ENCODE data around the gene ABCA2.

Gene ABCA2

DNA sequence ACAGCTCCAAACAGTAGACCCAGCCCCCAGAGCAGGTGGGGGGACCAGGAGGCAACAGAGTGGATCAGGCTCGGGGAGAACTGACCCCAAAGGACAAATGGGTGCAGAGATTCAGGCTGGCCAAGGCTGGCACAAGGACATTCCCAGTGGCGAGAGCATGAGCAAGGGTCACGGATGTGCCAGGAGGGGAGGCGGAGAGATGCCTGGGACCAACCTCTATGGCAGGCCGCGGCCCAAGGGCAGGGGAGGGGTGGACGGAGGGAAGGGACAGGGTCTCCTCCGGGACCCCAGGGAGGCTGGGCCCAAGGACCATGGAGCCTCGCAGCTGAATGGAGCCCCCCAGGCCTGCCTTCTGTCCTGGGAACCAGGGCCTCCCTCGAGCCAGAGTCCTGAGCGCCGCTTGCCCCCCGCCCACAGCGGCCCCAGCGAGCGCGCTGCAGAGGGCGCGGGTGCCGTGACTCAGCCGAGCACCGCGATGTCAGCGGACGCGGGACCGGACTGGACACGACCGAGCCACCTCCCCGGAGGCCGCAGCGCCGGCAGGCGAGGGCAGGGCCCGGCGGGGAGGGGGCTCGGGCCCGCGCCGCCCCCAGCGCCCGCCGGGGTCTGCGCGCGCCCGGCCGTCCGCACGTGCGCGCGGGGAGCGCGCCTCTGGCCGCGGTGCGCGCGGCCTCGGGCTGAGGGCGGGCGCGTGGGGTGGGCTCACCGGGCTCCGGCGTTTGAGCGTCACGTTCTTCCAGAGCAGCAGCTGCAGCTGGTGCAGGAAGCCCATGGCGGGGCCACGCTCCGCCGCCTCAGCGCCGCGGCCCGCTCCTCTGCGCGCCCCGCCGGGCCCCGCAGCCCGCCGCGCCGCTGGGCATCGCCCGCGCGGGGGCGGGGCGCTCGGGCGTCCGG is at the start of gene ABCA2:
TSS of gene ABCA2 (minus strand) at position 869 of the 894 bp plus-strand sequence. CDS start at position 772, 97 bp downstream.
- no peaks in the 10 kb centered on the region for H3K27me3 ChIP-seq (ENCODE audit: insufficient read depth, low read length)
- no peaks in the 10 kb centered on the region for H3K79me2 ChIP-seq (ENCODE audit: control insufficient read depth, insufficient read depth, low read length, unreplicated experiment)
- H3K36me3 ChIP-seq (ENCODE audit: insufficient read depth, low read length), result no peaks in the 10 kb centered on the region
- peak within 1 kb of the TSS; percentile 77 for H3K4me3 ChIP-seq (ENCODE audit: low read depth, low read length)
- H2AFZ ChIP-seq (ENCODE audit: low read length, unreplicated experiment), result peak within 1 kb of the TSS; percentile 78
- H3K4me1 ChIP-seq (ENCODE audit: control insufficient read depth, insufficient read depth, low read length, unreplicated experiment), result peaks cover 8% of the 10 kb centered on the region
- H3K27ac ChIP-seq (ENCODE audit: low read depth, low read length), result no peak within 1 kb of the TSS

DNA sequence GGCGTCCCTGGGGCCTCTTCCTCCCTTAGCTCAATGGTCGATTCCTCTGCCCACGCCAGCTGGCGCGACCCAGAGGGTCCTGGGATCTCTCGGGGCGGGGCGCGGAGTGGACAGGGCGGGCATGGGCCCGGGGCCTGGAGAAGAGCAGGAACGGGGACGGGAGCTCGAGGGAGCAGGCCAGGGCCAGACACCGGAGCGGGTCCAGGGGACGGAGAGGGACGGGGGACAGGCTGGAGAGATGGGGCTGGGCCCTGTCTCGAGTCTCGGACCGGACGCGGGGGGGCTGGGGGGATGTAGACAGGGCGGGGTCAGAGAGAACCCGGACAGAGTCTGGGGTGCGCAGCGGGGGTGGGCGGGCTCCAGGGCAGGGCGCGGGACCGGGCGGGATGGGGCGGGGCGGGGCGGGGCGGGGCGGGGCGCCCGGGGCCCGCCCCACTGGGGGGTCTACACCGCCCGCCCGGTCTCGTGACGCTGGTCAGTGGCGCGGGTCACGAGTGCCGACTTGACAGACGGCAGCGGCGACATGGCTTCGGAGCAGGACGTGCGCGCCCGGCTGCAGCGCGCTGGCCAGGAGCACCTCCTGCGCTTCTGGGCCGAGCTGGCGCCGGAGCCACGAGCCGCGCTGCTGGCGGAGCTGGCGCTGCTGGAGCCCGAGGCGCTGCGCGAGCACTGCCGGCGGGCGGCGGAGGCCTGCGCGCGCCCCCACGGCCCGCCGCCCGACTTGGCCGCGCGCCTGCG is 49.1 kb upstream of the ABCA2 start, which contains the start of gene UAP1L1:
TSS of gene UAP1L1 (plus strand) at position 508 of the 738 bp plus-strand sequence. CDS start at position 524, 16 bp downstream.
- H2AFZ ChIP-seq (ENCODE audit: low read length, unreplicated experiment), result peak within 1 kb of the TSS; percentile 85
- H3K79me2 ChIP-seq (ENCODE audit: control insufficient read depth, insufficient read depth, low read length, unreplicated experiment), result peaks cover 18% of the 10 kb centered on the region
- H3K27me3 ChIP-seq (ENCODE audit: insufficient read depth, low read length), result no peaks in the 10 kb centered on the region
- peaks cover 5% of the 10 kb centered on the region for H3K4me1 ChIP-seq (ENCODE audit: control insufficient read depth, insufficient read depth, low read length, unreplicated experiment)
- H3K36me3 ChIP-seq (ENCODE audit: insufficient read depth, low read length), result peaks cover 10% of the 10 kb centered on the region; the same call in 1 of the 2 replicates
- no peak within 1 kb of the TSS for H3K27ac ChIP-seq (ENCODE audit: low read depth, low read length)
- peak within 1 kb of the TSS; percentile 93 for H3K4me3 ChIP-seq (ENCODE audit: low read depth, low read length)

DNA sequence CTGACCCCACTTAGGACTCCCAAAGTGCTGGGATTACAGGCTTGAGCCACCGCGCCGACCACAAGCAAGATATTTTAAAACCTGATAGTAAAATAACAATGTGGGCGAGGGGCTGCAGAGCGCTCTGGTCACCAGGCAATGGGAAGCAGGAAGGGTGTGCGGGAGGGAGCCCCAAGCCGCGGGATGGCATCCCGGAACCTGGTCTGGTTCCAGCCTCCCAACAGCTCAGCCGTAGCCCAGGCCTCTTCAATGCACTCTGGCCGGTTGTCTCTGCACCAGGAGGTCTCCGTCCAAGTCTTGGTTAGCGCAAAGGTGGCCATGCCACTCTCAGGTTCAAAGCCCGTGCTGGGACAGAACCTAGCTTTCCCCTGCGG is 48.6 kb upstream of the ABCA2 start:
- H2AFZ ChIP-seq (ENCODE audit: low read length, unreplicated experiment), result peak overlapping the region; percentile 85
- no peak overlapping the region for H3K27ac ChIP-seq (ENCODE audit: low read depth, low read length)

DNA sequence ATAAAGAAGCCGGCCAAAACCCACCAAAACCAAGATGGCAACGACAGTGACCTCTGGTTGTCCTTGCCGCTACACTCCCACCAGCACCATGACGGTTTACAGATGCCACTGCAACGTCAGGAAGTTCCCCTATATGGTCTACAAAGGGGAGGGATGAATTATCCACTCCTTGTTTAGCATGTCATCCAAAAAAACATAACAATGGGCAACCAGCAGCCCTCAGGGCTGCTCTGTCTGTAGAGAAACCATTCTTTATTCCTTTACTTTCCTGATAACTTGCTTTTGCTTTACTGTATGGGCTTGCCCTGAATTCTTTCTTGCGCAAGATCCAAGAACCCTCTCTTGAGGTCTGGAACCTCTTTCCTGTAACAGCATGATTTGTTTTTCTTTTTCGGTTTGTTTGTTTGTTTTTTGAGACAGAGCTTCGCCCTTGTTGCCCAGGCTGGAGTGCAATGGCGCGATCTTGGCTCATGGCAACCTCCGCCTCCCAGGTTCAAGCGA is 47.3 kb upstream of the ABCA2 start:
- Histone ChIP-seq H3K4me3 (ENCODE audit: low read depth, low read length) (no peak overlapping the region), H3K79me2 (ENCODE audit: control insufficient read depth, insufficient read depth, low read length, unreplicated experiment) (peaks cover 18% of the 10 kb centered on the region), H2AFZ (ENCODE audit: low read length, unreplicated experiment) (no peak overlapping the region), H3K27ac (ENCODE audit: low read depth, low read length) (no peak overlapping the region), H3K4me1 (ENCODE audit: control insufficient read depth, insufficient read depth, low read length, unreplicated experiment) (peaks cover 4% of the 10 kb centered on the region), H3K27me3 (ENCODE audit: insufficient read depth, low read length) (no peaks in the 10 kb centered on the region), H3K36me3 (ENCODE audit: insufficient read depth, low read length) (peaks cover 5% of the 10 kb centered on the region; the same call in 1 of the 2 replicates)

More for the DNA sequence above, 48.6 kb upstream of the ABCA2 start:
- H3K4me1 ChIP-seq (ENCODE audit: control insufficient read depth, insufficient read depth, low read length, unreplicated experiment), result peaks cover 4% of the 10 kb centered on the region
- peak overlapping the region; percentile 70 for H3K4me3 ChIP-seq (ENCODE audit: low read depth, low read length)
- no peaks in the 10 kb centered on the region for H3K27me3 ChIP-seq (ENCODE audit: insufficient read depth, low read length)
- peaks cover 6% of the 10 kb centered on the region; the same call in 1 of the 2 replicates for H3K36me3 ChIP-seq (ENCODE audit: insufficient read depth, low read length)
- peaks cover 18% of the 10 kb centered on the region for H3K79me2 ChIP-seq (ENCODE audit: control insufficient read depth, insufficient read depth, low read length, unreplicated experiment)

GRCh38 chr9:137074657-137075274 is 46.7 kb upstream of the ABCA2 start:
- Histone ChIP-seq H2AFZ (ENCODE audit: low read length, unreplicated experiment) (no peak overlapping the region), H3K36me3 (ENCODE audit: insufficient read depth, low read length) (peaks cover 5% of the 10 kb centered on the region; the same call in 1 of the 2 replicates), H3K27ac (ENCODE audit: low read depth, low read length) (no peak overlapping the region), H3K79me2 (ENCODE audit: control insufficient read depth, insufficient read depth, low read length, unreplicated experiment) (peaks cover 18% of the 10 kb centered on the region), H3K4me1 (ENCODE audit: control insufficient read depth, insufficient read depth, low read length, unreplicated experiment) (peaks cover 4% of the 10 kb centered on the region), H3K27me3 (ENCODE audit: insufficient read depth, low read length) (no peaks in the 10 kb centered on the region), H3K4me3 (ENCODE audit: low read depth, low read length) (no peak overlapping the region)

GRCh38 chr9:137073992-137074399 is 46.0 kb upstream of the ABCA2 start:
- Histone ChIP-seq H3K36me3 (ENCODE audit: insufficient read depth, low read length) (peaks cover 2% of the 10 kb centered on the region; the same call in 1 of the 2 replicates), H3K4me1 (ENCODE audit: control insufficient read depth, insufficient read depth, low read length, unreplicated experiment) (peaks cover 4% of the 10 kb centered on the region), H2AFZ (ENCODE audit: low read length, unreplicated experiment) (no peak overlapping the region), H3K27me3 (ENCODE audit: insufficient read depth, low read length) (no peaks in the 10 kb centered on the region), H3K4me3 (ENCODE audit: low read depth, low read length) (no peak overlapping the region), H3K79me2 (ENCODE audit: control insufficient read depth, insufficient read depth, low read length, unreplicated experiment) (peaks cover 10% of the 10 kb centered on the region), H3K27ac (ENCODE audit: low read depth, low read length) (no peak overlapping the region)

- Histone ChIP-seq H3K36me3 (ENCODE audit: insufficient read depth, low read length) (no peaks in the 10 kb centered on the region), H3K79me2 (ENCODE audit: control insufficient read depth, insufficient read depth, low read length, unreplicated experiment) (no peaks in the 10 kb centered on the region), H2AFZ (ENCODE audit: low read length, unreplicated experiment) (no peak overlapping the region), H3K27ac (ENCODE audit: low read depth, low read length) (no peak overlapping the region), H3K27me3 (ENCODE audit: insufficient read depth, low read length) (no peaks in the 10 kb centered on the region), H3K4me1 (ENCODE audit: control insufficient read depth, insufficient read depth, low read length, unreplicated experiment) (no peaks in the 10 kb centered on the region), H3K4me3 (ENCODE audit: low read depth, low read length) (peak overlapping the region; percentile 79)
Observed at GRCh38 chr9:137071282-137071681, 43.2 kb upstream of the ABCA2 start.

DNA sequence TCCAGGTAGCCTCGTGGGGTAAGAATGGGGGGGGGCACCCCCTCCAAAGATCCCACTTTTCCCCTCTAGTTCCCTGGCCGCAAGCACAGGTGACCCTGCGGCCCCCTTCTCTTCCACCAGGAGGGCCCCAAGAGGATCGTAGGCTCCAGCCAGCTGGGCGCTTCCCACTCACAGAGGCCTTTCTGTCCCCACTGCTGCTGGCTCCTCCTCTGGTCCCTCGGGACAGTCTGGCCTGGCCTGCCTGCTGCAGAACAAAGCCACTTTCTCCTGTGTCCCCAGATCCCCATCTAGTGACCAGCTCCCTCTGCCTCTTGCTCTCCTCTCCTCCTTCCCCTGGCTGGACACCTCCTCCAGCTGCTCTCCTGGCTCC is 42.9 kb upstream of the ABCA2 start:
- no peaks in the 10 kb centered on the region for H3K79me2 ChIP-seq (ENCODE audit: control insufficient read depth, insufficient read depth, low read length, unreplicated experiment)
- H3K27ac ChIP-seq (ENCODE audit: low read depth, low read length), result no peak overlapping the region
- no peaks in the 10 kb centered on the region for H3K27me3 ChIP-seq (ENCODE audit: insufficient read depth, low read length)
- H3K4me1 ChIP-seq (ENCODE audit: control insufficient read depth, insufficient read depth, low read length, unreplicated experiment), result no peaks in the 10 kb centered on the region
- H2AFZ ChIP-seq (ENCODE audit: low read length, unreplicated experiment), result peak overlapping the region; percentile 67
- no peaks in the 10 kb centered on the region for H3K36me3 ChIP-seq (ENCODE audit: insufficient read depth, low read length)
- peak overlapping the region; percentile 79 for H3K4me3 ChIP-seq (ENCODE audit: low read depth, low read length)

- Histone ChIP-seq H3K27me3 (ENCODE audit: insufficient read depth, low read length) (no peaks in the 10 kb centered on the region), H3K79me2 (ENCODE audit: control insufficient read depth, insufficient read depth, low read length, unreplicated experiment) (no peaks in the 10 kb centered on the region), H2AFZ (ENCODE audit: low read length, unreplicated experiment) (peak within 1 kb of the TSS; percentile 67), H3K27ac (ENCODE audit: low read depth, low read length) (no peak within 1 kb of the TSS), H3K36me3 (ENCODE audit: insufficient read depth, low read length) (no peaks in the 10 kb centered on the region), H3K4me3 (ENCODE audit: low read depth, low read length) (peak within 1 kb of the TSS; percentile 79), H3K4me1 (ENCODE audit: control insufficient read depth, insufficient read depth, low read length, unreplicated experiment) (no peaks in the 10 kb centered on the region)
Observed at GRCh38 chr9:137070201-137070905, 42.3 kb upstream of the ABCA2 start, which contains the start of gene SAPCD2. SAPCD2 (minus strand) TSS chr9:137070557; CDS start chr9:137070460, 97 bp downstream.
